Mammary epithelial cell (primary cell): ENCODE measurements around the gene PLEKHJ1.

Experiments
- CTCF ChIP-seq, 2 donors: IDR thresholded peaks in 1 of 2; conservative IDR thresholded peaks in 1 of 2; 2 replicates each; pipeline ENCODE4 v1.5.1; 2011 to 2012; ENCODE audit warnings: inconsistent platforms in 2 of 2, low read length in 2 of 2, mild to moderate bottlenecking in 2 of 2, control low read depth in 1 of 2, low read depth in 1 of 2; ENCODE audit not compliant: insufficient read depth in 1 of 2; ENCODE audit errors: extremely low read depth in 1 of 2
- EZH2 ChIP-seq: IDR thresholded peaks from 2 replicates; pipeline ENCODE4 v1.6.1; 2012; ENCODE audit warnings: low read length, inconsistent platforms, borderline replicate concordance

GRCh38 chr19:2224754-2225349 is 11.3 kb downstream of the PLEKHJ1 start:
- no peak for TF ChIP-seq CTCF (conservative IDR thresholded peaks at IDR 0.05 in 1 of 2, IDR thresholded peaks at IDR 0.05 in 1 of 2; ENCODE audit: extremely low read depth in 1 of 2, insufficient read depth in 1 of 2, low read depth in 1 of 2, low read length in 2 of 2)
- no peak for TF ChIP-seq EZH2
